Measurements from ENCODE around the gene TGIF1.
"Not testable (repeated sequence)": the region's sequence is repeated elsewhere in the genome, so short reads cannot be mapped to it uniquely, and the experiment has no call there.

Gene TGIF1

DNA sequence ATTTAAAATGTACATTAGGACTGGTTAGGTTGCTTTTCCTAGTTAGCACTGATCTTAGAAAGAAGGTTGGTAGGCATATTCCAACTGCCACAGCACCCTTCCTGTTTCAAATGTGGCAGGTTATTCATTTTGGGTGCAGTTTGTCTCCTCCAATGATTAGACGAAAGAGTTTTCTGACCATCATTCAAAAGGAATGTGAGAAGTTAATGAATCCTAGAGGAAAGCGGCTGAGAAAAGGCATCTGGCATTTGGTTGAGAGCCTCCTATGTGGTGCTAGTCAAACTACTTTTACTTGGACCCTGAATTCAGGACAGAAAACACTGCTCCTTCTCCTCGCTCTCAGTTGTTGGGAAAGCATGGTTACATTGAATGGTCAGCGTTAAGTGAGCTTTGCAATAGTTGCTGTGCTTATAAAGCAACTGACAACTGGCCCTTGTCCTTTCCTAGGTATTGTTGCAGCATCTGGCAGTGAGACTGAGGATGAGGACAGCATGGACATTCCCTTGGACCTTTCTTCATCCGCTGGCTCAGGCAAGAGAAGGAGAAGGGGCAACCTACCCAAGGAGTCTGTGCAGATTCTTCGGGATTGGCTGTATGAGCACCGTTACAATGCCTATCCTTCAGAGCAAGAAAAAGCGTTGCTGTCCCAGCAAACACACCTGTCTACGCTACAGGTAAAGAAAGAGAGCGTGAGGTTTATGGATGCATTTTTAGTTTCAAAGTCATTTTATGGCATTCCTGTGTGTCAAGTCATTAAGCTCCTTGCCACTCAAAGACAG is 6.1 kb downstream of the TGIF1 start:
- no peak for DNase-seq (ENCODE audit: low read depth)

DNA sequence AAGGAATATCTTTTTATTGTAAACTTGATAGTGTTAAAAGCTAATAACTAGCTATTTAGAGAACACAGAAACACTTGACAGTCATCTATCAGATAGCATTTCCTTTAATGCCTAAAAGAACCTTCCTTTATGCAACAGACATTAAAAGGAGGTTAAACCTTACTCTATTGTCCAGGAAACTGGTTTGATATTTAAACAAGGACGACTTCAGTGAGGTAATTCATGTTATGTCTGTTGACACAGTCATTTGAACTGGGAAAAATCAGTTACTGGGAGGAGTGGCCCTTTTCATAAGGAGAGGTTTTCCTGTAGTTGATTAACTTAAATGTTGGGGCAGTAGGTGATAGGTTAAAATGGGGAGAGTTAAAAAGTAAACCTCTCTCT is 6.7 kb downstream of the TGIF1 start:
- no peak for DNase-seq (ENCODE audit: low read depth)

DNA sequence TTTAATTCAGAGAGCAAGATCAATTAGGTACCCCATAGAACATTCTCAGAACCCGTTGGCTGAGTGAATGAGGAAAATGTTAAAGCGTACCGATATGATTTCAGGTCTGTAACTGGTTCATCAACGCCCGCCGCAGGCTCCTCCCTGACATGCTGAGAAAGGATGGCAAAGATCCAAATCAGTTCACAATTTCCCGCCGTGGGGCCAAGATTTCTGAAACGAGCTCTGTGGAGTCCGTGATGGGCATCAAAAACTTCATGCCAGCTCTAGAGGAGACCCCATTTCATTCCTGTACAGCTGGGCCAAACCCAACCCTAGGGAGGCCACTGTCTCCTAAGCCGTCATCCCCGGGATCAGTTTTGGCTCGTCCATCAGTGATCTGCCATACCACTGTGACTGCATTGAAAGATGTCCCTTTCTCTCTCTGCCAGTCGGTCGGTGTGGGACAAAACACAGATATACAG is 7.3 kb downstream of the TGIF1 start:
- no peak for DNase-seq (ENCODE audit: low read depth)

DNA sequence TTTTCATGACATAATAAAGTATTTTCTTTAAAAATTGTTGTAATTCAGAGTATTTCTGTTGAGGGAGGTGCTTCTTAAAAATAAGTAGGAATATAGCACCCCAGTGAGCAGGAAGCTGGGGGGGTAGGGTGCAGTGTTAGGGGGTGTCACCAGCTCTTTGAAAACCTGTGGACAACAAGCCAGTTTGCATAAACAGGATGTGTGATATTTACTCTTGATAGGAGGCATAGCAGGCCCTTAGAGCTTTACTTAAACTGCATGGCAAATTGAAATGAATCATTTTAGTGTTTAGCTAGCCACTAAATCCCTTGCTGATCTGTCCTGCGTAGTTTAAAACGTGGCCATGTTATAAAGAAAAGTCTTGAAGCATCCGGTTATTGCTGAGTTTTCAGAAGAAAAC is 8.4 kb downstream of the TGIF1 start:
- DNase-seq (ENCODE audit: low read depth) = no peak

DNA sequence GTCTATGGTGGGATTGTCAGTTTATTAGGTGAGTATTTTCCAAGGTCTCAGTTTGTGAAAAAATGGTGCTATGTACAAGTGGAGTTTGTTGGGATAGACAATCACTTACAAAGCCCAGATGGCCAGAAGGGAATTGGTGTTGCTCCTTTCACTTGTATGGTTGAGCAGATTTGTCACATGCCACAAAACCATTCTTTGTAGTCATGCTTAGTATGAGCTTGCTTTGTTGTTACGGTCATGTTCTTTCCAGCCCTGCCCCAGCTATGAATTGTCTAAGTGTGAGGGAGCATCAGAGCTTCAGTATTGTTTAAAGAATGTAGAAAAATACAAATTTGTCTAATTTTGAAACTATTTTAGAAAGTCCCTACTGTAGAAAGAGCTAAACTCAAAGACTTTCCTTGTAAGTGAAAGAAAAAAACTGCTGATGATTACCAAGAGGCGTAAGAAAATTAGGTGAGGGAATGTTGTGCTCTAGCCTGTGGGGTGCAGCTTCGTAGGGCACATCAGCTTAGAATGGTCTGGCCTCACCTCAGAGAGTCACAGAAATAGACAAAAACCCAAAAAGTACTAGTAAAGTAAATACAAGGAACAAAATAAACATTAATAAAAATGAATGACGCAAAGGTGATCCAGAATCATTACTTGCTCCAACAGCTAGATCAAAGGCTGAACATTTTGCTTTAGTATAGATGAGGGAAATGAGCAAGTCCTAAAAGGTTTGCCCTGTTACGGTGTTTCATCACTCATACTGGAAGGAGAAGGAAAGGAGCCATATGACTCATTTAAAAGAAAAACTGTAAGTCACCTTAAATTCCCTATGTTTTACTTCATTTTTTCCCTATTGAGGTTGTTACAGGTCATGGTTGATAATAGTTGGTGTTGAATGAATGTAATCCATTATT is 9.2 kb downstream of the TGIF1 start:
- no peak for DNase-seq (ENCODE audit: low read depth)

DNA sequence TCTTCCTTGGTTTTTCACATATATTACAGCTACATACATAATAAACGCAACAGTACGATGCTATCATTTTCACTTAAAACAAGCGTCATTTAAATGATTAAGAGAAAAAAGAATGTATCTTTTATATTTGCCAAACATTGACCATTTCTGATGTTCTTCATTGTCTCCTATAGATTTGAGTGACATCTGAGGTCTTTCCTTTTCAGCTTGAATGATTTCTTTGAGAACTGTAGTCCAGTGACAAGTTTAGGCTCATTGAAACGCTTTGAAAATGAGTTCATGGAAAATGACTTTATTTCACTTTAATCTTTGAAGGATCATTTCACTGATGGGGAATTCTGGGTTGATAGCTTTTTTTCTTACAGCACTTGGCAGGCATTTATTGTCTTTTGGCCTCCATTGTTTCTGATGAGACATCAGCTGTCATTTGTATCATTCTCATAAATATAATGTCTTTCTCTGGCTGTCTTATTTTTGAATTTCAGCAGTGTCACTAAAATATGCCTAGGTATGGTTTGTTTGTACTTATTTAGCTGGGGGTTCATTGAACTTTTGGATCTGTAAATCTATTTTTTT is 10.9 kb downstream of the TGIF1 start:
- no peak for DNase-seq (ENCODE audit: low read depth)

DNA sequence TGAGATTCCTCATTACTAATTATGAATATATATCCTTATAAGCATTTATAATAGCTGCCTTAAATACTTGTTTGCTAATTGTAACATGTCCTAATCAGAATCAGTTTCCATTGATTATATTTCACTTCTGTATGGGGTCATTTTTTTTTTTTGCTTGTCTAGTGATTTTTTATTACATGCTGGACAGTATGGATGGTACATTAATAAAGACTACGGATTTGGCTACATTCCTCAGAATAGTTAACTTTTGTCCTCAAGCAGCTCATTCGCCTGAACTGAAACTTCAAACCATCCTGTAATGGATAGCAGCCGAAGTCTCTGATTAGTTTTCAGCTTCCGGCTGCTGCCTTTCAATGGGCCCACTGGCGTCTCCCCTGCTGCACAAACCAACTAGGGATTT is 11.7 kb downstream of the TGIF1 start:
- DNase-seq (ENCODE audit: low read depth) = no peak

DNA sequence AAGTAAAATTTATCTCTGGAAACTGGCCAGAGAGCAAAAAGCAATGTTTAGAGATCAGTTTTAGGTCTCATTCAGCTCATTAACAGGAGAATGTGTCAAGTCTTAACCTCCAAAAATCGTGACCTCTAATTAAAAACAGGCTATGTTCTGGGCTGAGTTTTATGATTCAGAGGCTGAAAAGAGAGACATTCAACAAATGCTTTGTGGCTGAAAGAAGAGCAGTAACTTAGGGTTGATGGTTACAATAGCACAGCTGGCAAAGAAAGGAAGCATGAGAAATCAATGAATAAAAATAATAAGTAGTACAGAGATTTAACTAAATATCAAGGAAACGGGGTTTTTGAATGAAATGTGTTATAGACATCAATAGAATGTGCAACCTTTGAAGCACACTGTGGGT is 13.1 kb downstream of the TGIF1 start:
- no peak for DNase-seq (ENCODE audit: low read depth)

DNA sequence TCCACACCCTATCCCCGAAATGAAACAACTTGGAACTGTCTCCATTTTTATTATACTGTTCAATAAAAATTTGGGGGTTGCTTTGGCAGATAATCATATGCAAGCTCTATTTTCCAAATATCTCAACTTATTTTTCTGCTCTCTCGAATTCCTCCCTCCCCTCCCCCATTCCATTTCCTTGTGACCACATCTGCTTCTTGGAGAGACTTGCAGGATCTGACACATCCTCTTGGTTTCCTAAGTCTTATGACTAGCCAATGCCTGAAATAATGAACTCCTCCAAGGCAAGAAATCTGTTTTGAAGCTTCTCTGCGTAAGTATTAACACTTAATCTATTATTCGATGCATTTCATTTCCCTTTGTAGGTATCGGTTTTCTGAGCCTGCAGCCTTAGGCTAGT is 16.1 kb downstream of the TGIF1 start:
- no peak for DNase-seq (ENCODE audit: low read depth)

DNA sequence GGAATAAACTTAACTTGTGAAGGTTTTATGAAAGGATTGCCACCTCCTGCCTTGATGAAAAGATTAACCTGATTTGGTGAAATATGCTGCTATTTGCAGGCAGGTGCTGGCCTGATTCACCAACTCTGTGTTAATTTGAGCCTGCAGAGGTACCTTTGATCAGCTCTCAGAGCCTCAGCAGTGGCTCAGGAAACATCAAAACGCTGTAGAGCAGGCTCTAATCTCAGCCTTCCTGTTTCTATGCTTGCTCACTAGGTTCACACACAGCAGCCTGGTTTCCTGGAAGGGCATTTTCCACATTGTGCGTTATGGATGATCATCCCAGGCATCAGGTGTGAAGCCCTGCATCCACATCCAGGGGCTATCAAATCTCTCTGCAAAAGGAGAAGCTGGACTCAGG is 16.9 kb downstream of the TGIF1 start:
- DNase-seq (ENCODE audit: low read depth) = no peak

DNA sequence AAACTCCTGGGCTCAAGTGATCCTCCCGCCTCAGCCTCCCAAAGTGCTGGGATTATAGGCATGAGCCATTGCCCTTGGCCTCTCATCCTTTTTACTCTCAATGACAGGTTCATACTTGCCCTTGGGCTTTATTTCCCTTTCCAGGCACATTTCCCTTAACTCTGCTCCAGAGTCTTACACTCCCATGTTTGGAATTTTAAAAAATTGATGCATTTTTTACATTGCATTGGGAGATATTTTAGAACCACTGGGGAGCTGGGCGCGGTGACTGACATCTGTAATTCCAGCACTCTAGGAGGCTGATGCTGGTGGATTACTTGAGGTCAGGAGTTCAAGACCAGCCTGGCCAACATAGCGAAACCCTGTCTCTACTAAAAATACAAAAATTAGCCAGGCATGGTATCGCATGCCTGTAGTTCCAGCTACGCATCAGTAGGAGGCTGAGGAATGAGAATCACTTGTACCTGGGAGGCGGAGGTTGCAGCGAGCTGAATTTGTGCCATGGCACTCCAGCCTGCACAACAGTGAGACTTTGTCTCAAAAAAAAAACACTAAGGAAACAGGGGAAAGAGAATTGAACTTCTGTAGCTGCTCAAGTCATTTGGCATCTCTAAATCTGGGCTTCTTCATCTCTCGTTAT is 18.2 kb downstream of the TGIF1 start:
- DNase-seq (ENCODE audit: low read depth) = no peak

DNA sequence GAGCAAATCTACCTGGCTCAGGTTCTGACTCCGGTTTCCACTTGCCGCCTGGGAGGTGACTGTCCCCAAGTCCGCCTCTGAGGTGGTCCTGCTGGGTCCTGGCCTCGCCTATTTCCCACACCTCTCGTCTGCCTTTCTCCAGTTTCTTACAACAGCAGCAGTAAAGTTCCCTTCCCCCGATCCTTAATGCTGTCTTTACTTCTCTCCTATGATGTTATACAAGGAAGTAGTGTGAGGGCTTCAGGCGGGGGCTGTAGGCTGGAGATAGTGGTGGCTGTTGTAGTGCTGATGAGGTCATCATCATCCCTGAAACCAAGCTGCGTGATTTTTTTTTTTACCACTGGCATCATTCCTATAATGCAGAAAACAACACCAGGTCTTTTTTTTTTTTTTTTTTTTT is 18.9 kb downstream of the TGIF1 start:
- DNase-seq (ENCODE audit: low read depth) = no peak

DNA sequence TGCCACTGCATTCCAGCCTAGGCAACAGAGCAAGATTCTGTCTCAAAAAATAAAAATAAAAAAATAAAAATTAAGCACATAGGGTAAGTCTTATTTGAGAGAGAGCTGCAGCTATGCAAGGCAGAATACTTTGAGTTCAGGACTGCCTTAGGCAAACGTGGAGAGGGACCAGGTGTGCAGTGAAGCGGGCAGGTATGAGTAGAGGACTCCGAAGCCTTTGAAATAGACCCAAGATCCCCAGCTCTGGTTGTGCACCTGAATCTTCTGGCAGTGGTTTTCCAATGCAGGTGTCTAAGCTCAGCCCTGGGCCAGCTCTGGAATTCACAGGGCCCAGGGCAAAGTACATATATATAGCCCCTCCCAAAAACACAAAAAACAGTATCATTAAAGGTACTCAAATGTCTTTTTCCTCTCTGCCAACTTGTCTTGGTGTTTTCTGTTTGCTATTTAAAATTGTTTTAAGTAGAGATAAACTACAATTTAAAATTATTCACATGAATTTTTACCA is 21.2 kb downstream of the TGIF1 start:
- DNase-seq (ENCODE audit: low read depth) = no peak

DNA sequence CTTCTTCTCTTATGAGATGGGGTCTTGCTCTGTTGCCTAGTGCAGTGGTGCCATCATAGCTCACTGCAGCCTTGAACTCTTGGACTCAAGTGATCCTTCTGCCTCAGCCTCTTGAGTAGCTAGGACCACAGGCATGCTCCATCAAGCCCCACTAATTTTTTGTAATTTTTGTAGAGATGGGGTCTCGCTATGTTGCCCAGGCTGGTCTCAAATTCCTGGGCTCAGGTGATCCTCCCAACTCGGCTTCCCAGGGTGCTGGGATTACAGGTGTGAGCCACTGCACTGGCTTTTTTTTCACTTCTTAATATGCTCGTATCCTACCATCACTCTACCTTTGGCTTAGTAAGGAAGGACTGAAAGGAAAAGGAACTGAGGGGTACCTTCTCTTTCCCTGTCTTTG is 22.1 kb downstream of the TGIF1 start:
- DNase-seq (ENCODE audit: low read depth) = not testable (repeated sequence)

DNA sequence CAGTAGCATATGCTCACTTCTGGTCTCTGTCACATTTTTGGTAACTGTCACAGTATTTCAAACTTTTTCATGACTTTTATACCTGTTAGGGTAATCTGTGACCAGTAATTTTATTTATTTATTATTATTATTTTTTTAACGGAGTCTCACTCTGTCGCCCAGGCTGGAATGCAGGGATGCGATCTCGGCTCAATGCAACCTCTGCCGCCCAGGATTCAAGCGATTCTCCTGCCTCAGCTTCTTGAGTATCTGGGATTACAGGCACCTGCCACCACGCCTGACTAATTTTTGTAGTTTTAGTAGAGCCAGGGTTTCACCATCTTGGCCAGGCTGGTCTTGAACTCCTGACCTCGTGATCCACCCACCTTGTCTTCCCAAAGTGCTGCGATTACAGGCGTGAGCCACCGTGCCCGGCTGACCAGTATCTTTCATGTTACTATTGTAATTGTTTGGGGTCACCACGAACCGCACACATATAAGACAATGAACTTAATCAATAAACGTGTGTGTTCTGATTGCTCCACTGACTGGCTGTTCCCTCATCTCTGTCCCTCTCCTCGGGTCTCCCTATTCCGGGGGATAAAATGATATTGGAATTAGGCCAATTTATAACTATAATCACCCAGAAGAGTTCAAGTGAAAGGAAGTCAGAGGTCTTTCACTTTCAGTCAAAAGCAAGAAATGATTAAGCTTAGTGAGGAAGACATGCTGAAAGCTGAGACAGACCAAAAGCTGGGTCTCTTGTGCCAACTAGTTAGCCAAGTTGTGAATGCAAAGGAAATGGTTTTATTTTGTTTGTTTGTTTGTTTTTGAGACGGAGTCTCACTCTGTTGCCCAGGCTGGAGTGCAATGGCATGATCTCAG is 22.9 kb downstream of the TGIF1 start:
- no peak for DNase-seq (ENCODE audit: low read depth)

DNA sequence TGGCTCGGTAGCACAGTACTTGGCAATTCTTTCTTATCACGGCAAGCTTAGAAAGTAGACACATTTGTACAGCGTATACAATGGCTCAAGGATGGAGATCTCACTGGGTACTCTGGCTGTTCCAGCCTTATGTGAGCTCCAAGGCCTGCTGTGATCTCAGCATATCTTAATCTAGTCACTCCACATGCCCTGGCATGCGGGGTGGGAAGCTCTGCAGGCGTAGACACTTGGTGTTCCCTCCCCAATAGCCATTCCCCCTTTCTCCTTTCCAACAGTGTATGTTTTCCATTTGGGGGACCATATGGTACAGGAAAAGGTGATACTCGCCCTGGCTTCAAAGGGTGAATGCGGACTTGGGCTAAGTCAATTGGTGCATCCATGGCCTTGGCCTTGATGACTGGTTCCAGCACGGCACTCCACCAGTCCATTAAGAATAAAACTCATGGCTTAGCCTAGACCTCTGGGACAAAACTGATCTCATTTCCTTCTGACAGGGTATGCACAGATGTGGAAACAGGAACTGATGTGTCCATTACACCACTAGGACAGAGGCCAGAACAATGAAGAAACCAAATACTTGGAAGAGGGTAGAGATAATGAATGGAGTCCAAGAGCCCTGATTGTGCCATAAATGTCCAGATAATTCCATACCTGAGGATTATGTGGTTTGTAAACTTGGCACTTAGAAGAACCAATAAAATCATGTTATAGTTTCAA is 28.4 kb downstream of the TGIF1 start:
- no peak for DNase-seq (ENCODE audit: low read depth)

DNA sequence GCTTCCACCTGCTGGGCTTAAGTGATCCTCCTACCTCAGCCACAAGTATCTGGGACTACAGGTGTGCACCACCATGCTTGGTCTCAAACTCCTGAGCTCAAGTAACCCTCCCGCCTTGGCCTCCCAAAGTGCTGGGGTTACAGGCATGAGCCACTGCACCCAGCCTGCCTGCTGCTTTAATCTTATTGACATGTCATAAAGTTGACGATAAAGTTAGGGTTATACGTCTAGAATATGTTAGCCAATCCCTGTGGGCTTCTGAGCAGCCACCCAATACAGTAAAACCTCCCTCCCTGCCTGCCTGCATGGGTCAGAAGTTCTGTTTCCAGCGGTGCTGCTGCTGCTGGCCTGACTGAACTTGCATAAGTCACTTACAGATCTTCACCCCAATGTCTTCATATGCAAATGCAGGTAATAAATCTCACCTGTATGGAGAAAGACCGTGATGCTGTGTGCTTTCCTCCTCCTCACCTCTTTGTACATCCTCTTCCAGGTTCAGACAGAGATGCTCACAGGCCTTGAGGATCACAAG is 30.1 kb downstream of the TGIF1 start:
- DNase-seq (ENCODE audit: low read depth) = no peak

DNA sequence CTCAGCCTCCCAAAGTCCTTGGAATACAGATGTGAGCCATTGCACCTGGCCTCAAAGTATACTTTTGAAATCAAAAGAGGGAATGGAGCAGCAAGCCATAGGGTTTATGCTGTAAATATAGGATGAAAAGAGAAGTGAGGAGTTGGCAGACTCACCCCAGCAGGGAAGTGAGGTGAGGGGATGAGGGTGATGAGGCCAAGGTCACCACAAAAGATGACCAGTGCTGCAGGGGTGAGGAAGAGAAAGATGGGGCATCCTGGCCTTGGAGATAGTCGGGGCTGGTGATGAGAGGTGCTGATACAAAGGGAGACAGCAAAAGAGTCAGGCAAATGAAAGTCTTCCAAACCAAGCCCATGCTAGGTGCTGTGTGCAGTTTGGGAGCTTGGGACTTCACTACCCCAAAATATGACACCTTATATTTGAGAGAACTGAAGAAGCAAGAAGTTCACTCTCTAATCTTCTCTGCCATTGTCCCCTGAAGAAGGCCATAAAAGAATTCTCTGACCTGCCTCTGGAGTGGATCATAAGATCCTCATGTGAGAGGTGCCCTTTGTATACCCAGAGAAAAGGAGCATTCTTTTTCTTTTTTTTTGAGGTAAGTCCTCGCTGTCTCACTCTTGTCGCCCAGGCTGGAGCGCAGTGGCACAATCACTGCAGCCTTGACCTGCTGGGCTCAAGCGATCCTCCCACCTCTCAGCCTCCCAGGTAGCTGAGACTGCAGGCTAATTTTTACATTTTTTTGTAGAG is 31.0 kb downstream of the TGIF1 start:
- no peak for DNase-seq (ENCODE audit: low read depth)

DNA sequence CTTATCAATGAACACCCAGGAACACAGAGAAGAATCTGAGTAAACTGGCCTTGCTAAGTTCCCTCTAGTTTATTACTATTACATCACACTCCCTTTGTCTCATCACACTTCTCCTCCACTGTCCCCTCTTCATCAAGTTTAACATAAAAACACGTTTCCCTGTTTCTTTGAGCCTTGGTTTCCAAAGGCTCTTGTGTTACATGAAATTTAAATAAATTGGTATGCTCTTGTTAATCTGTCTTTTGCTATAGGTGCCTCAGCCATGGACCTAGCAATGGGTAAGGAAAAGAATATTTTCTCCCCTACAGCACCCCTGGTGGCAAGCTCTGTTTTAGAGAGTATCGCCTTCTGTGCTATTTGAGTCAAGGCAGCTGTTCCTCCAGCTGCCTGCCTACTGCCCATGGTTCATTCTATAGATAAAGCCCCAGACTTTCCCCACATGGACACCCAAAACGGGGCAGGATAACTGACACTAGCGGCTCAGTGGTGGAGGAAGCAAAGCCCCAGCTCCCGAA is 31.8 kb downstream of the TGIF1 start:
- no peak for DNase-seq (ENCODE audit: low read depth)

All from stimulated activated CD8-positive, alpha-beta memory T cell treated with anti-CD3 and anti-CD28 coated beads, Interleukin-15, amount 100 ng/mL, for 24 hours (primary cell).